ENCODE results near the gene SMIM28.

The SMIM28 gene

DNA sequence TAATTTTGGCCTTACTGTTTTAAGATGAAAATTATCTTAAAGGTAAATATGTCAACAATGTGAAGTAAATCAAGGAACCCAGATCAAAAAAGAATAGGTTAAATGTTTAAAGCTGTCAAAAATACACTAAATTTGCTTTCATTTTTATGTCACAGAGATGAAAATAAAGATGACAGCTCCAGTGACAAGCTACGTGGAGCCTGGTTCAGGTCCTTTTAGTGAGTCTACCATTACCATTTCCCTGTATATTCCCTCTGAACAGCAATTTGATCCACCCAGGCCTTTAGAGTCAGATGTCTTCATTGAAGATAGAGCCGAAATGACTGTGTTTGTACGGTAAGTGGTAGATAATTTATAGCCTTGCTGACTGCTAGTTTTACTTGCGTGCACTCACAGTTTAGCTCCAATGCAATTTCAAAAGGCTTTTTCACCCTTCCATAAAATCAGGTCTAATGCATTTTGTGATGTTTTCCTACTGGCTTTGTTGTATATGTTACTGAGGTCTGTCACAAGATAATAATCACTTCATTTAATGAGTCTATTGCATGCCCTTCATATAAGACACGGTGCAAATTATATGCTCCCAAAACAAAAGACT lies 28.2 kb downstream of the SMIM28 start (continued):
- TF ChIP-seq, protein P1, sequence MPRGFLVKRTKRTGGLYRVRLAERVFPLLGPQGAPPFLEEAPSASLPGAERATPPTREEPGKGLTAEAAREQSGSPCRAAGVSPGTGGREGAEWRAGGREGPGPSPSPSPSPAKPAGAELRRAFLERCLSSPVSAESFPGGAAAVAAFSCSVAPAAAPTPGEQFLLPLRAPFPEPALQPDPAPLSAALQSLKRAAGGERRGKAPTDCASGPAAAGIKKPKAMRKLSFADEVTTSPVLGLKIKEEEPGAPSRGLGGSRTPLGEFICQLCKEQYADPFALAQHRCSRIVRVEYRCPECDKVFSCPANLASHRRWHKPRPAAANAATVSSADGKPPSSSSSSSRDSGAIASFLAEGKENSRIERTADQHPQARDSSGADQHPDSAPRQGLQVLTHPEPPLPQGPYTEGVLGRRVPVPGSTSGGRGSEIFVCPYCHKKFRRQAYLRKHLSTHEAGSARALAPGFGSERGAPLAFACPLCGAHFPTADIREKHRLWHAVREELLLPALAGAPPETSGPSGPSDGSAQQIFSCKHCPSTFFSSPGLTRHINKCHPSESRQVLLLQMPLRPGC (tag by site-specific recombination; IDR thresholded peaks at IDR 0.05) = peak; percentile 62; the same call in 1 of the 2 replicates
- TF ChIP-seq, protein P2, sequence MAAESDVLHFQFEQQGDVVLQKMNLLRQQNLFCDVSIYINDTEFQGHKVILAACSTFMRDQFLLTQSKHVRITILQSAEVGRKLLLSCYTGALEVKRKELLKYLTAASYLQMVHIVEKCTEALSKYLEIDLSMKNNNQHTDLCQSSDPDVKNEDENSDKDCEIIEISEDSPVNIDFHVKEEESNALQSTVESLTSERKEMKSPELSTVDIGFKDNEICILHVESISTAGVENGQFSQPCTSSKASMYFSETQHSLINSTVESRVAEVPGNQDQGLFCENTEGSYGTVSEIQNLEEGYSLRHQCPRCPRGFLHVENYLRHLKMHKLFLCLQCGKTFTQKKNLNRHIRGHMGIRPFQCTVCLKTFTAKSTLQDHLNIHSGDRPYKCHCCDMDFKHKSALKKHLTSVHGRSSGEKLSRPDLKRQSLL (tag by site-specific recombination; IDR thresholded peaks at IDR 0.05) = 0 out of 2 replicates have a peak, but pooled peaks have one; percentile 49
- TF ChIP-seq ZNF785 (tag by site-specific recombination; IDR thresholded peaks at IDR 0.05) (no peak), KLF9 (tag by site-specific recombination; IDR thresholded peaks at IDR 0.05; ENCODE audit: low read depth) (no peak), IKZF3 (tag by site-specific recombination; IDR thresholded peaks at IDR 0.05) (peak; percentile 40; the same call in 1 of the 2 replicates)
- TF ChIP-seq, protein P3, sequence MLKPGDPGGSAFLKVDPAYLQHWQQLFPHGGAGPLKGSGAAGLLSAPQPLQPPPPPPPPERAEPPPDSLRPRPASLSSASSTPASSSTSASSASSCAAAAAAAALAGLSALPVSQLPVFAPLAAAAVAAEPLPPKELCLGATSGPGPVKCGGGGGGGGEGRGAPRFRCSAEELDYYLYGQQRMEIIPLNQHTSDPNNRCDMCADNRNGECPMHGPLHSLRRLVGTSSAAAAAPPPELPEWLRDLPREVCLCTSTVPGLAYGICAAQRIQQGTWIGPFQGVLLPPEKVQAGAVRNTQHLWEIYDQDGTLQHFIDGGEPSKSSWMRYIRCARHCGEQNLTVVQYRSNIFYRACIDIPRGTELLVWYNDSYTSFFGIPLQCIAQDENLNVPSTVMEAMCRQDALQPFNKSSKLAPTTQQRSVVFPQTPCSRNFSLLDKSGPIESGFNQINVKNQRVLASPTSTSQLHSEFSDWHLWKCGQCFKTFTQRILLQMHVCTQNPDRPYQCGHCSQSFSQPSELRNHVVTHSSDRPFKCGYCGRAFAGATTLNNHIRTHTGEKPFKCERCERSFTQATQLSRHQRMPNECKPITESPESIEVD (tag by site-specific recombination; IDR thresholded peaks at IDR 0.05) = peak; percentile 97

DNA sequence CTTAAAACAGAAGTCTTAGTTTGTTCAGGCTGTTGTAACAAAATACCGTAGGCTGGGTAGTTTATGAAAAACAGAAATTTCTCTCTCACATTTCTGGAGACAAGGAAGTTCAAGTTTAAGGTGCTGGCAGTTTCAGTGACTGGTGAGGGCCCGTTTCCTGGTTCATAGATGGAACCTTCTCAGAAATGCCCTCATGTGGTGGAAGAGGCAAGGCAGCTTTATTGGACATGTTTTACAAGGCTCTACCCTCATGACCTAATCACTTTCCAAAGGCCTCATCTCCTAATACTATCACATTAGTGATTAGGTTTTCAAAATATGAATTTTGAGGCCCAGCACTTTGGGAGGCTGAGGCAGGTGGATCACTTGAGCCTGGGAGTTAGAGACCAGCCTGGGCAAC lies 28.7 kb downstream of the SMIM28 start:
- ChIA-PET POLR2A (no interaction called here), CTCF (interaction anchor here (0.8 to 3.2 kb wide), 2 partner anchors 287 to 291 kb away, joined by 3 to 26 read pairs; no protein-coding TSS in a partner anchor)
- H3K4me1 ChIP-seq (ENCODE audit: control insufficient read depth, insufficient read depth, low read length) = peaks cover 13% of the 10 kb centered on the region
- no peaks in the 10 kb centered on the region for H3K9me3 ChIP-seq (ENCODE audit: control insufficient read depth, insufficient read depth, low read depth, low read length)
- peak overlapping the region; percentile 27; the same call in 1 of the 2 replicates for H3K27ac ChIP-seq (ENCODE audit: extremely low read depth, low read depth, low read length)
- H3K36me3 ChIP-seq (ENCODE audit: control insufficient read depth in 2 of 2, insufficient read depth in 1 of 2, low read length in 2 of 2) = peaks cover 36 to 54% of the 10 kb centered on the region in 2 experiments
- H3K4me3 ChIP-seq (ENCODE audit: low read depth, low read length) = no peak overlapping the region
- no peak for TF ChIP-seq ZNF549 (tag by site-specific recombination; IDR thresholded peaks at IDR 0.05)
- TF ChIP-seq ZNF433 (tag by site-specific recombination; IDR thresholded peaks at IDR 0.05; ENCODE audit: low read depth) = no peak
- no peak for TF ChIP-seq ZFP37 (tag by site-specific recombination; IDR thresholded peaks at IDR 0.05)
- no peak for TF ChIP-seq REPIN1 (tag by site-specific recombination; IDR thresholded peaks at IDR 0.05; ENCODE audit: low read depth)
- TF ChIP-seq, protein P4, sequence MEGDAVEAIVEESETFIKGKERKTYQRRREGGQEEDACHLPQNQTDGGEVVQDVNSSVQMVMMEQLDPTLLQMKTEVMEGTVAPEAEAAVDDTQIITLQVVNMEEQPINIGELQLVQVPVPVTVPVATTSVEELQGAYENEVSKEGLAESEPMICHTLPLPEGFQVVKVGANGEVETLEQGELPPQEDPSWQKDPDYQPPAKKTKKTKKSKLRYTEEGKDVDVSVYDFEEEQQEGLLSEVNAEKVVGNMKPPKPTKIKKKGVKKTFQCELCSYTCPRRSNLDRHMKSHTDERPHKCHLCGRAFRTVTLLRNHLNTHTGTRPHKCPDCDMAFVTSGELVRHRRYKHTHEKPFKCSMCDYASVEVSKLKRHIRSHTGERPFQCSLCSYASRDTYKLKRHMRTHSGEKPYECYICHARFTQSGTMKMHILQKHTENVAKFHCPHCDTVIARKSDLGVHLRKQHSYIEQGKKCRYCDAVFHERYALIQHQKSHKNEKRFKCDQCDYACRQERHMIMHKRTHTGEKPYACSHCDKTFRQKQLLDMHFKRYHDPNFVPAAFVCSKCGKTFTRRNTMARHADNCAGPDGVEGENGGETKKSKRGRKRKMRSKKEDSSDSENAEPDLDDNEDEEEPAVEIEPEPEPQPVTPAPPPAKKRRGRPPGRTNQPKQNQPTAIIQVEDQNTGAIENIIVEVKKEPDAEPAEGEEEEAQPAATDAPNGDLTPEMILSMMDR (tag by site-specific recombination; IDR thresholded peaks at IDR 0.05) = no peak
- TF ChIP-seq, protein P5, sequence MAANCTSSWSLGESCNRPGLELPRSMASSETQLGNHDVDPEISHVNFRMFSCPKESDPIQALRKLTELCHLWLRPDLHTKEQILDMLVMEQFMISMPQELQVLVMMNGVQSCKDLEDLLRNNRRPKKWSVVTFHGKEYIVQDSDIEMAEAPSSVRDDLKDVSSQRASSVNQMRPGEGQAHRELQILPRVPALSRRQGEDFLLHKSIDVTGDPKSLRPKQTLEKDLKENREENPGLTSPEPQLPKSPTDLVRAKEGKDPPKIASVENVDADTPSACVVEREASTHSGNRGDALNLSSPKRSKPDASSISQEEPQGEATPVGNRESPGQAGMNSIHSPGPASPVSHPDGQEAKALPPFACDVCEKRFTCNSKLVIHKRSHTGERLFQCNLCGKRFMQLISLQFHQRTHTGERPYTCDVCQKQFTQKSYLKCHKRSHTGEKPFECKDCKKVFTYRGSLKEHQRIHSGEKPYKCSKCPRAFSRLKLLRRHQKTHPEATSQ (tag by site-specific recombination; IDR thresholded peaks at IDR 0.05) = no peak
- TF ChIP-seq ZNF561 (tag by site-specific recombination; IDR thresholded peaks at IDR 0.05; ENCODE audit: borderline replicate concordance) = no peak
- TF ChIP-seq, protein P6, sequence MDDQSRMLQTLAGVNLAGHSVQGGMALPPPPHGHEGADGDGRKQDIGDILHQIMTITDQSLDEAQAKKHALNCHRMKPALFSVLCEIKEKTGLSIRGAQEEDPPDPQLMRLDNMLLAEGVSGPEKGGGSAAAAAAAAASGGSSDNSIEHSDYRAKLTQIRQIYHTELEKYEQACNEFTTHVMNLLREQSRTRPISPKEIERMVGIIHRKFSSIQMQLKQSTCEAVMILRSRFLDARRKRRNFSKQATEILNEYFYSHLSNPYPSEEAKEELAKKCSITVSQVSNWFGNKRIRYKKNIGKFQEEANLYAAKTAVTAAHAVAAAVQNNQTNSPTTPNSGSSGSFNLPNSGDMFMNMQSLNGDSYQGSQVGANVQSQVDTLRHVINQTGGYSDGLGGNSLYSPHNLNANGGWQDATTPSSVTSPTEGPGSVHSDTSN (CRISPR knock-in tag; IDR thresholded peaks at IDR 0.05) = no peak
- TF ChIP-seq ZSCAN16 (tag by site-specific recombination; IDR thresholded peaks at IDR 0.05) = no peak
- TF ChIP-seq ZNF792 (tag by site-specific recombination; IDR thresholded peaks at IDR 0.05) = no peak

All from HEK293 (cell line).